OCI-LY3 (cell line): ENCODE data around the gene FYN.

ENCODE experiments used
- H2AFZ ChIP-seq: fragments of 200-600, 300-600 bp; shearing (Covaris generic); 2 replicates; pipeline ENCODE4 v1.6.0; 2014; ENCODE audit warnings: antibody characterized with exemption, low read depth, low read length
- H3K27ac ChIP-seq: fragments of 200-600, 300-600 bp; sonication (generic); 2 replicates; pipeline ENCODE4 v1.5.1; 2014; ENCODE audit warnings: mild to moderate bottlenecking, low read length, moderate library complexity, mixed read lengths
- H3K27me3 ChIP-seq: fragments of 200-600, 300-600 bp; sonication (generic); 2 replicates; pipeline ENCODE4 v1.6.1; 2014; ENCODE audit warnings: low read depth, low read length, mixed read lengths
- H3K36me3 ChIP-seq: fragments of 200-600, 300-600 bp; sonication (generic); replicated peaks from 2 replicates; pipeline ENCODE3; 2014; ENCODE audit warnings: low read depth, low read length, mixed read lengths
- H3K4me1 ChIP-seq: fragments of 300-600, 200-600 bp; sonication (generic); 2 replicates; pipeline ENCODE4 v1.6.1; 2014; ENCODE audit warnings: low read length, mixed read lengths
- H3K4me2 ChIP-seq: fragments of 200-600, 300-600 bp; sonication (generic); 2 replicates; pipeline ENCODE4 v1.6.1; 2014; ENCODE audit warnings: low read length, mixed read lengths
- H3K4me3 ChIP-seq: fragments of 300-600, 200-600 bp; sonication (generic); 2 replicates; pipeline ENCODE4 v1.5.1; 2014; ENCODE audit warnings: antibody characterized with exemption, mild to moderate bottlenecking, low read length, moderate library complexity
- H3K79me2 ChIP-seq: fragments of 300-600, 200-600 bp; shearing (Covaris generic); 2 replicates; pipeline ENCODE4 v1.6.1; 2014; ENCODE audit warnings: mild to moderate bottlenecking, low read length, mixed read lengths
- H3K9ac ChIP-seq: fragments of 300-600, 200-600 bp; shearing (Covaris generic); 2 replicates; pipeline ENCODE4 v1.6.0; 2014; ENCODE audit warnings: mild to moderate bottlenecking, low read length, moderate library complexity
- H3K9me3 ChIP-seq: fragments of 200-600, 300-600 bp; shearing (Covaris generic); 2 replicates; pipeline ENCODE4 v1.6.1; 2014; ENCODE audit warnings: low read length, mixed read lengths; ENCODE audit not compliant: insufficient read depth
- H4K20me1 ChIP-seq: fragments of 200-600, 300-600 bp; sonication (generic); 2 replicates; pipeline ENCODE4 v1.6.1; 2016; ENCODE audit warnings: low read length, mixed read lengths; ENCODE audit not compliant: insufficient read depth
- CTCF ChIP-seq: fragments of 200-600, 300-600 bp; sonication (generic); IDR thresholded peaks from 2 replicates; pipeline ENCODE4 v1.5.1; 2014; ENCODE audit warnings: antibody characterized with exemption, low read length, low read depth
- EZH2phosphoT487 ChIP-seq: fragments of 200-600 bp; shearing (Covaris generic); IDR thresholded peaks from 2 replicates; pipeline ENCODE4 v1.6.1; 2018; ENCODE audit warnings: antibody characterized with exemption, mixed run types, low read depth

Gene FYN

GRCh38 chr6:111714416-111715270 lies 158.6 kb downstream of the FYN start:
- no peaks in the 10 kb centered on the region for H3K79me2 ChIP-seq
- H3K36me3 ChIP-seq, result no peaks in the 10 kb centered on the region
- H3K27ac ChIP-seq, result no peak overlapping the region
- no peaks in the 10 kb centered on the region for H3K27me3 ChIP-seq
- H3K4me1 ChIP-seq, result no peaks in the 10 kb centered on the region
- no peaks in the 10 kb centered on the region for H4K20me1 ChIP-seq
- H3K9ac ChIP-seq, result no peak overlapping the region
- TF ChIP-seq CTCF, result no peak
- H3K9me3 ChIP-seq, result no peaks in the 10 kb centered on the region
- H3K4me2 ChIP-seq, result no peak overlapping the region
- no peak overlapping the region for H3K4me3 ChIP-seq
- no peak overlapping the region for H2AFZ ChIP-seq

- Histone ChIP-seq H2AFZ (no peak overlapping the region), H3K4me3 (no peak overlapping the region), H3K4me1 (no peaks in the 10 kb centered on the region), H4K20me1 (no peaks in the 10 kb centered on the region), H3K27me3 (no peaks in the 10 kb centered on the region), H3K9ac (no peak overlapping the region), H3K36me3 (no peaks in the 10 kb centered on the region), H3K9me3 (no peaks in the 10 kb centered on the region), H3K79me2 (no peaks in the 10 kb centered on the region), H3K27ac (no peak overlapping the region), H3K4me2 (no peak overlapping the region)
- TF ChIP-seq CTCF, result no peak
- no peak for TF ChIP-seq EZH2phosphoT487
These were observed 159.4 kb downstream of the FYN start for GRCh38 chr6:111713811-111714210.

GRCh38 chr6:111713236-111713635 lies 160.0 kb downstream of the FYN start:
- Histone ChIP-seq H3K9ac (no peak overlapping the region), H3K9me3 (no peaks in the 10 kb centered on the region), H3K79me2 (no peaks in the 10 kb centered on the region), H3K36me3 (no peaks in the 10 kb centered on the region), H3K4me2 (no peak overlapping the region), H3K27ac (no peak overlapping the region), H3K27me3 (no peaks in the 10 kb centered on the region), H3K4me3 (no peak overlapping the region), H4K20me1 (no peaks in the 10 kb centered on the region), H2AFZ (no peak overlapping the region), H3K4me1 (no peaks in the 10 kb centered on the region)
- TF ChIP-seq EZH2phosphoT487 (no peak), CTCF (no peak)

- Histone ChIP-seq H3K9ac (no peak overlapping the region), H3K79me2 (no peaks in the 10 kb centered on the region), H3K27ac (no peak overlapping the region), H3K9me3 (no peaks in the 10 kb centered on the region), H2AFZ (no peak overlapping the region), H3K4me2 (no peak overlapping the region), H3K4me3 (no peak overlapping the region), H3K4me1 (no peaks in the 10 kb centered on the region), H3K27me3 (no peaks in the 10 kb centered on the region), H4K20me1 (no peaks in the 10 kb centered on the region), H3K36me3 (no peaks in the 10 kb centered on the region)
- no peak for TF ChIP-seq CTCF
These were observed 161.1 kb downstream of the FYN start for GRCh38 chr6:111711984-111712752.
